NCI-H748 treated with DMSO at 0.1 percent for 48 hours (cell line): ENCODE measurements around the gene SIPA1.

Source experiments
- DNase-seq: peaks from one replicate; lab custom pipeline; 2025; lab: John Stamatoyannopoulos, UW

SIPA1 gene

DNA sequence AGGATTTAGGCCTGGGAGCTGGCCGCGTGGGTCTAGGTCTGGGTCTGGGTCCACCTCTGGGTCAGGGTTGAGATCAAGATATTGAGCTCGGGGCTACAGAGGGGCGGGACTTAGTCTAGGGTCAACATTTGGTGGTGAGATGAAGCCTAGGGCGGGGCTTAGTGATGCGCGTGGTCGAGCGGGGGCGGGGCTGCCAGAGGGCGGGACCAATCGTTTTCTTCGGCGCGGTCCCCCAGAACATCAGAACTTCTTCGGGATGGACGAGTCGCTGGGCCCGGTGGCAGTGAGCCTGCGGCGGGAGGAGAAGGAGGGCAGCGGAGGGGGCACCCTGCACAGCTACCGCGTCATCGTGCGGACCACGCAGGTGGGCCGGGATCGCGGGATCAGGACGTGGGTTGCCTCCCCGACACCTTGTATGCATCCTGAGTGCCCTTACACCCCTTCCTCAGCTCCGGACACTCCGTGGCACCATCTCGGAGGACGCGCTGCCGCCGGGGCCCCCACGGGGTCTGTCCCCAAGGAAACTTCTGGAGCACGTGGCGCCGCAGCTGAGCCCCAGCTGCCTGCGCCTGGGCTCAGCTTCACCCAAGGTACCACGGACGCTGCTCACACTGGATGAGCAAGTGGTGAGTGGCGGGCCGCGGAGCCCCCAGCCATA, 4.2 kb downstream of the SIPA1 start:
- DNase-seq: no peak

- no peak for DNase-seq
Measured at GRCh38 chr11:65643971-65644370, 6.1 kb downstream of the SIPA1 start.

- no peak for DNase-seq
Measured at GRCh38 chr11:65644837-65645236, 6.9 kb downstream of the SIPA1 start.

DNA sequence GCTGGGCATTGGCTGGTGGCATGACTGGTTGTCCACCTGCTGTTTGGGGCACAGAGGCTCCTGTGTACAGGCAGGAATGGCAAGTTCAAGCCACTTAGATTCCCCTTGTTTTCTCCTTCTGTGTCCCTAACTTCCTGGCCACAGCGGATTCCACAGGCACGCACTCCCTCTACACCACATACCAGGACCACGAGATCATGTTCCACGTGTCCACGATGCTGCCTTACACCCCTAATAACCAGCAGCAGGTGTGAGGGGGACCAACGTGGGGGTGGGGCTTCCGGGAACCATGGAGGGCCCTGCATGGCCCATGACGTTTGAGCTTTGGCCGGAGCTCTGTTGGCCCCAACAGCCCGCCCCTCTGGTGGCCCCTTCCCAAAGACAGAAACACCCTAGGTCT, 7.8 kb downstream of the SIPA1 start:
- DNase-seq: no peak

DNA sequence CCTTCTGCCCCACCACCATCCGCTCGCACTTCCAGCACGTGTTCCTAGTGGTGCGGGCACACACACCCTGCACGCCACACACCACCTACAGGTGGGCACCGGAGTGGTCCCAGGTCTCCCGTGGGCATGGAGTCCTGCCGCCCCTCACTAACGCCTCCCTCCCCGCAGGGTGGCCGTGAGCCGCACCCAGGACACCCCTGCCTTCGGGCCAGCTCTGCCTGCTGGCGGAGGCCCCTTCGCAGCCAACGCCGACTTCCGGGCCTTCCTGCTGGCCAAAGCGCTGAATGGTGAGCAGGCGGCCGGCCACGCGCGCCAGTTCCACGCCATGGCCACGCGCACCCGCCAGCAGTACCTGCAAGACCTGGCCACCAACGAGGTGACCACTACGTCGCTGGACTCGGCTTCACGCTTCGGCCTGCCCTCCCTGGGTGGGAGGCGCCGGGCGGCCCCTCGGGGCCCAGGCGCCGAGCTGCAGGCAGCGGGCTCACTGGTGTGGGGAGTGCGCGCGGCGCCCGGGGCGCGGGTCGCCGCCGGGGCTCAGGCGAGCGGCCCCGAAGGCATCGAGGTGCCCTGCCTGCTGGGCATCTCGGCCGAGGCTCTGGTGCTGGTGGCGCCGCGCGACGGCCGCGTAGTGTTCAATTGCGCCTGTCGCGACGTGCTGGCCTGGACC, 8.5 kb downstream of the SIPA1 start:
- no peak for DNase-seq

DNA sequence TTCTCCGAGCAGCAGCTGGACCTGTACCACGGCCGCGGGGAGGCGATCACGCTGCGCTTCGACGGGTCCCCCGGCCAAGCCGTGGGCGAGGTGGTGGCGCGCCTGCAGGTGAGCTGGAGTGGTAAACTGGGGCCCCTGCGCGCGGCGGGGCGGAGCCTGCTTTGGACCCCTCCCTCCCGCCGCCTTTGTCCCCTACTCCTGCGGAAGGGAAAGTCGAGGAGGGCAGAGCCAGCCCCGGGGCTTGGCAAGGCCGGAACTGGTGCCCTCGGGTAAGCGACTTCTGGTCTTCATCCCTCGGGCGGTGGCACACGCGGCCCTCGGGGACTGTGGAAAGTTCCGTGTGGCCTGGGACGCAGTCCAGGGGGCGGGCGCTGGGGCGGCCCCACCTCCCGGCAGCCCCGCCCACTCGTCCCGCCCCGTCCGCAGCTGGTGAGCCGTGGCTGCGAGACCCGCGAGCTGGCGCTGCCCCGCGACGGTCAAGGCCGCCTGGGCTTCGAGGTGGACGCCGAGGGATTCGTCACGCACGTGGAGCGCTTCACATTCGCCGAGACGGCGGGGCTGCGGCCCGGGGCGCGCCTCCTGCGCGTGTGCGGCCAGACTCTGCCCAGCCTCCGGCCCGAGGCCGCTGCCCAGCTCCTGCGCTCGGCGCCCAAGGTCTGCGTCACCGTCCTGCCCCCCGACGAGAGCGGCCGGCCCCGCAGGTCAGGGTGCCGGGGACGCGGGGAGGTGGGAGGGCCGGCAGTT, 9.2 kb downstream of the SIPA1 start:
- DNase-seq: peak; percentile 8

DNA sequence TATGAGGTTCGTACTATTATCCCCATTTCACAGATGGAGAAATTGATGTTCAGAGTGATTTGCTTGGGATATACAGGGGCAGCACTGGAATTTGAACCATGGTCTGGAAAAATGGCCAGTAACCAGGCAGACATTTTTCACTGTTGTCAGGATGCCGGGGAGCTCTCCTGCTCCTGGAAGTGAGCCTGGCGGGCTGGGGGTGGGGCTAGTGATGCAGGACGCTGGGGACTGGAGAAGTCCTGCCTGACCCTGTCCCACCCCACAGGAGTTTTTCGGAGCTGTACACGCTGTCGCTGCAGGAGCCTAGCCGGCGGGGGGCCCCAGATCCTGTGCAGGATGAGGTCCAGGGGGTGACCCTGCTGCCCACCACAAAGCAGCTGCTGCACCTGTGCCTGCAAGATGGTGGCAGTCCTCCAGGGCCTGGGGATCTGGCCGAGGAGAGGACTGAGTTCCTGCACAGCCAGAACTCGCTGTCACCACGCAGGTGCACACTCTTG, 11.1 kb downstream of the SIPA1 start:
- DNase-seq: no peak

- DNase-seq: no peak
Measured at GRCh38 chr11:65649656-65650546, 12.0 kb downstream of the SIPA1 start.

- DNase-seq: no peak
Measured at GRCh38 chr11:65650547-65651338, 12.8 kb downstream of the SIPA1 start.

DNA sequence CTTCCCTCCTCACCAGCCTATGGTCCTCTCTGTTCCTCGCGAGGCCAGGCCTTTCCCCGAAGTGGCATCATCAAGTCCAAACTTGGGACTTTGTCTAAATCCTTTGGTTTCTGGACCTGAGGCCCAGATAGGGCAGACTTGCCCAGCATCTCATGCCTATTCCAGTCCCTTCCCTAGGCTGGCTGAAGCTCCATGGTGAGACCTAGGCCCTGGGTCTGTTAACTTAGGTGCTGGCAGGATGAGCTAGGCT, 13.4 kb downstream of the SIPA1 start:
- no peak for DNase-seq

GRCh38 chr11:65651589-65652510, 13.9 kb downstream of the SIPA1 start:
- DNase-seq: no peak

GRCh38 chr11:65652511-65653228, 14.8 kb downstream of the SIPA1 start:
- peak; percentile 72 for DNase-seq

GRCh38 chr11:65653229-65654225, 15.6 kb downstream of the SIPA1 start:
- DNase-seq: no peak

DNA sequence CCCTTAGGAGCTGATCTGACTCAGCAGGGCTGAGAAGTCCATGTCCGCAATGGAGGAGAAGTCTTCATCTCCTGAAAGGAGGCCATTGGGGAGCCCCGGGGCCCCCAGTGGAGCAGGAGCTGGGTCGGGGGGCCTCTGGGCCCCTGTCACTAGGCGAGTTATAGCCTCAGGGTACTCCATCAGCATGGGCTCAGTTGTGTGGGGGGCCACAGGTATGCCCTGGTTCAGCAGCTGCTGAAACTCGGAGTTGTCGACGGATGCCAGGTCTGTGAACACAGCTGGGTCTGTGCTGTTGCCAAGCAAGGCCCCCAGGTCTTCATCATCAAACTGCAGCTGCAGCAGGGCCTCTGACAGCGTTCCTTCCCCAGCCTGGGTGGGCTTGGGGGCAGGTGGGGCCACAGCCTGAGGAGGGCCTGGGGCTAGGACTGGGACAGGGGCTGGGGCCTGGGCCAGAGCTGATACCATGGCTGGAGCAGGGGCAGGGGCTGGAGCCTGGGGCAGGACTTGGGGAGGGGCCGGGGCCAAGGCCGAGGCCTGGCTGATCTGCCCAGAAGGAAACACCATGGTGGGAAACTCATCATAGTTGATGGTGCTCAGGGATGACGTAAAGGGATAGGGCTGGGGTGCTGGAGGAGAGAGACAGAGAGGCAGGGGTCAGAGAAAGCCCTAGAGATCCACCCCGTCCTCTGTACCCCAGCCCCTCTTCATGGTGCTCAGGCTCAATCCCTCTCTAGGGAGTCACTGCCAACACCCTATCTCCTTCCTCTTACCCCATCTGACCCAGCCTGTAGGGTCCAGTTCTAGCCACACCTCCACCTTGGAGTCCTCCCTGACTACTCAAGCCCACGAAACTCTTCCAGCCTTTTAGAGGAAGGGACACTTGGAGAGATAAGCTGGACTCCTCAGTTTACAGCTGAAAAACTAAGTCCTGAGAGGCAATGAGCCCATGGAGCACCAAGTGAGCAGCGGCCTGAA, 16.8 kb downstream of the SIPA1 start:
- no peak for DNase-seq

DNA sequence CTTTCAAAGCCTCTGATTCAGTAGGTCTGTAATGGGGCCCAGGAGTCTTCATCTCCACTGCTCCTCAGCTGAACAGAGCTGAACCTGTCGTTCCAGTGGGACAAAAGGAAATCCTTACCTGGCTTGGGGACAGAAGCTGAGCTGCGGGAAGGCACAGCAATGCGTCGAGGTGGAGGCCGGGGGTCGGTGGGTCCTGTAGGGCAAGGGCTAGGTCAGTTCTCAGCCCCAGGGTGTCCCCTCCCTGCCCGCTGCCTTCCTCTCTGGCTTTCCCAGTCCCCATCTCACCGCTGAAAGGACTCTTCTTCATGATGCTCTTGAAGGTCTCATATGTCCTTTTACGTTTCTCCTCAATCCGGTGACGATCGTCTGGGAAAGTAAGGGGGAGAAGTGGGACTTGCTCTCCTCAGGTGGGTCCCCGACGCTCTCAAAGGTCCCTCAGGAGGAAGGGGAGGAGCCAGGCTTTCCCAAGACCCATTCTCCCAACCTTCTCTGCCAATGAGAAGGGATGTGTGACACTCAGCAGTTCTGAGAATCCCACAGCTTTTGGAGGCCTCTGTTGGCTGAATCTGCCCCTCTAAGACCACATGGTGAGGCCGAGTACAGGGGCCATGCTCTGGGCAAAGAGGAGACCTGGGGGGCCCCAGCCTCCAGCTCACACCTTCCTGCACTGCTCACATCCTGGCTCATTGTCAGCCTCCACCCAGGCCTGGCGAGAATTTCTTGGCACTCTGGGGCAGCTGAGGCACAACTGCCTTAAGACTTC, 17.9 kb downstream of the SIPA1 start:
- no peak for DNase-seq

DNA sequence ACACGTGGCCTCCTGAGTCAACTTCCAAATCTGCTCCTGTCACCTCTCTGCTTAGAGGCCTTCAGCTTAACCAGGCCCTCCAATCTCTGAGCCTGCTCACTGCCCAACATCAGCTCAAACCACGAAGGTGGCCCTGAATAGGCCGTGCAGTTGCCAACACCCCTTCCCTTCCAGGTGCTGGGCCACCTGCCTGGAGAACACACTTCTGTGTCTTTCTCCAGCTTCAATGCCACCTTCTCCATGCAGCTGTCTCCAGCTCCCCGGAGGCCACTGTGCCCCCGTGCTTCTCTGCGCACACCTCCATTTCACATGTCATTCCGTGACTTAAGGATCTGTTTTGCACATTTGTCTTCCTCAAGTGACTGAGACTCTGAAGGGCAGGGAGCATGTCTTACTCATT, 19.5 kb downstream of the SIPA1 start:
- no peak for DNase-seq
